ENCODE data around the gene KRTAP20-2. TPM values are rescaled to one million over a fixed set of nuclear protein-coding genes. Genes with fewer than 3 reads are reported as not detected.

KRTAP20-2 gene
- total RNA-seq, 4 donors from 2014 or later, result not detected

DNA sequence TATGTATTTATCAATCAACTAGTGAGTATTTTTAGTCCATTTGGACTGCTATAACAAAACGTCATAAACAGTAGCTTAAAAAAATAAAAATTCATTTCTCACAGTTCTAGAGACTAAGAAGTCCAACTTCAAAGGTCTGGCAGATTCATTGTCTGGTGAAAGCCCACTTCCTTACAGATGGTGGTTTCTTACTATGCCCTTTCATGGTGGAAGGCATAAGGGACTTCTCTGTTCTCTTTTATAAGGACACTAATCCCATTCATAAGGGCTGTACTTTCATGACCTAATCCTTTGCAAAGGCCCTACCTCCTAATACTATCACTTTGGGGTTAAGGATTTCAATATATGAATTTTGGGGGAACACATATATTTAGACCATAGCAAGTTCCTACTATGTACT, 45.6 kb downstream of the KRTAP20-2 start:
- DNase-seq, result no peak
- intact Hi-C loops (cut with DNase I; ENCODE audit: low total_unique reads) (no loop called here), in situ Hi-C loops (cut with MboI; ENCODE audit: low pct_ligation_motif_present in 1 of 4, low pct_unique_long_range_greater_than_20kb in 1 of 4, low sequenced_read_pairs in 3 of 4) (no loop called here)
- Histone ChIP-seq H3K4me1 (no peaks in the 10 kb centered on the region), H3K27ac (no peak overlapping the region), H3K27me3 (no peaks in the 10 kb centered on the region), H3K9me3 (peaks cover 0 to 2% of the 10 kb centered on the region in 2 donors), H3K4me3 (no peak overlapping the region), H3K36me3 (no peaks in the 10 kb centered on the region)
- WGBS, 2 donors (ENCODE audit: low coverage in 1 of 2), result 40 to 45% methylated on average over 1 of the region's 1 CpG
- no peak for TF ChIP-seq POLR2A (IDR thresholded peaks at IDR 0.05)
- TF ChIP-seq, protein P1, sequence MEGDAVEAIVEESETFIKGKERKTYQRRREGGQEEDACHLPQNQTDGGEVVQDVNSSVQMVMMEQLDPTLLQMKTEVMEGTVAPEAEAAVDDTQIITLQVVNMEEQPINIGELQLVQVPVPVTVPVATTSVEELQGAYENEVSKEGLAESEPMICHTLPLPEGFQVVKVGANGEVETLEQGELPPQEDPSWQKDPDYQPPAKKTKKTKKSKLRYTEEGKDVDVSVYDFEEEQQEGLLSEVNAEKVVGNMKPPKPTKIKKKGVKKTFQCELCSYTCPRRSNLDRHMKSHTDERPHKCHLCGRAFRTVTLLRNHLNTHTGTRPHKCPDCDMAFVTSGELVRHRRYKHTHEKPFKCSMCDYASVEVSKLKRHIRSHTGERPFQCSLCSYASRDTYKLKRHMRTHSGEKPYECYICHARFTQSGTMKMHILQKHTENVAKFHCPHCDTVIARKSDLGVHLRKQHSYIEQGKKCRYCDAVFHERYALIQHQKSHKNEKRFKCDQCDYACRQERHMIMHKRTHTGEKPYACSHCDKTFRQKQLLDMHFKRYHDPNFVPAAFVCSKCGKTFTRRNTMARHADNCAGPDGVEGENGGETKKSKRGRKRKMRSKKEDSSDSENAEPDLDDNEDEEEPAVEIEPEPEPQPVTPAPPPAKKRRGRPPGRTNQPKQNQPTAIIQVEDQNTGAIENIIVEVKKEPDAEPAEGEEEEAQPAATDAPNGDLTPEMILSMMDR (IDR thresholded peaks at IDR 0.05), result no peak
- no peak for TF ChIP-seq EP300 (IDR thresholded peaks at IDR 0.05; ENCODE audit: low read depth)
- no peak for TF ChIP-seq POLR2AphosphoS5 (IDR thresholded peaks at IDR 0.05)

DNA sequence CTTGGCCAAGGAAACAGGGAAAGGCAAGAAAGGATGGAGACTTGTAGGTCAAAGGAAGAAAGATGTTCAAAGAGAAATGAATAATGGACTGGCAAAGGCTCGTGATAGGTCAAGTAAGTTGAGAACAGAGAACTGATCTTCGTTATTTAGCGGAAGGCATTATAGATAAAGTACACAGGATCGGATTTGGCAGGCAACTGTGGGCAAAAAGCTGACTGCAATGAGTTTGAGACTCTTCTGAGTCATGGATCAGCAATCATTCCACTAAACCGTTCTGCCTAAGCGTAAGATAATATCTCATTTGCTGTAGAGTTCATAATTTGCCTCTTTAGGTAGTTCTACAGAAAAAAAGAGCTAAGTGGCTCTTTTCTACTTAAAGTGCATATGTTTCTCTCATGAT, 49.5 kb downstream of the KRTAP20-2 start:
- intact Hi-C loops (cut with DNase I; ENCODE audit: low total_unique reads), result no loop called here

More for the DNA sequence above, 49.5 kb downstream of the KRTAP20-2 start:
- 73 to 80% methylated on average over 6 of the region's 6 CpGs for WGBS, 2 donors (ENCODE audit: low coverage in 1 of 2)
- Histone ChIP-seq H3K27ac (no peak overlapping the region), H3K4me3 (no peak overlapping the region), H3K4me1 (no peaks in the 10 kb centered on the region), H3K9me3 (peaks cover 0 to 2% of the 10 kb centered on the region in 2 donors), H3K27me3 (no peaks in the 10 kb centered on the region), H3K36me3 (no peaks in the 10 kb centered on the region)
- TF ChIP-seq POLR2AphosphoS5 (IDR thresholded peaks at IDR 0.05), result no peak
- TF ChIP-seq POLR2A (IDR thresholded peaks at IDR 0.05), result no peak
- TF ChIP-seq, protein P1 (IDR thresholded peaks at IDR 0.05), result no peak
- TF ChIP-seq EP300 (IDR thresholded peaks at IDR 0.05; ENCODE audit: low read depth), result no peak
- in situ Hi-C loops (cut with MboI; ENCODE audit: low pct_ligation_motif_present in 1 of 4, low pct_unique_long_range_greater_than_20kb in 1 of 4, low sequenced_read_pairs in 3 of 4), result no loop called here
- DNase-seq, result no peak

Small RNA genes within 50 kb of the gene (small RNA-seq; reads per million reads assigned to genes)
- gene KRTAP20-1, result 0 reads per million in 4 donors
- 0 reads per million in 4 donors for gene KRTAP20-3
- 0 reads per million in 4 donors for gene KRTAP20-4
- gene KRTAP22-1, result 0 reads per million in 4 donors
- 0 reads per million in 4 donors for gene KRTAP22-2

Other genes with a start within 250 kb of the KRTAP20-2 start
- not detected for gene KRTAP13-1, start 239.2 kb upstream of the KRTAP20-2 start, total RNA-seq
- not detected for gene KRTAP13-3, start 209.3 kb upstream of the KRTAP20-2 start, total RNA-seq
- not detected for gene KRTAP13-4, start 205.0 kb upstream of the KRTAP20-2 start, total RNA-seq
- not detected for gene KRTAP15-1, start 194.9 kb upstream of the KRTAP20-2 start, total RNA-seq
- not detected for gene KRTAP19-1, start 154.8 kb upstream of the KRTAP20-2 start, total RNA-seq
- gene KRTAP19-2, start 147.8 kb upstream of the KRTAP20-2 start, total RNA-seq, result not detected
- gene KRTAP19-3, start 143.2 kb upstream of the KRTAP20-2 start, total RNA-seq, result not detected
- gene KRTAP19-4, start 138.0 kb upstream of the KRTAP20-2 start, total RNA-seq, result not detected
- gene KRTAP19-5, start 133.1 kb upstream of the KRTAP20-2 start, total RNA-seq, result not detected
- not detected for gene KRTAP19-6, start 93.3 kb upstream of the KRTAP20-2 start, total RNA-seq
- gene KRTAP19-7, start 73.9 kb upstream of the KRTAP20-2 start, total RNA-seq, result not detected
- not detected for gene KRTAP22-2, start 44.8 kb upstream of the KRTAP20-2 start, total RNA-seq
- not detected for gene KRTAP6-3, start 42.8 kb upstream of the KRTAP20-2 start, total RNA-seq
- not detected for gene KRTAP6-2, start 36.3 kb upstream of the KRTAP20-2 start, total RNA-seq
- not detected for gene KRTAP22-1, start 34.1 kb upstream of the KRTAP20-2 start, total RNA-seq
- not detected for gene KRTAP6-1, start 21.3 kb upstream of the KRTAP20-2 start, total RNA-seq
- not detected for gene KRTAP20-1, start 18.8 kb upstream of the KRTAP20-2 start, total RNA-seq
- gene KRTAP20-4, start 14.6 kb upstream of the KRTAP20-2 start, total RNA-seq, result not detected
- not detected for gene KRTAP20-3, start 7.7 kb downstream of the KRTAP20-2 start, total RNA-seq
- gene KRTAP21-3, start 83.6 kb downstream of the KRTAP20-2 start, total RNA-seq, result not detected
- not detected for gene KRTAP21-2, start 112.1 kb downstream of the KRTAP20-2 start, total RNA-seq
- not detected for gene KRTAP21-1, start 120.2 kb downstream of the KRTAP20-2 start, total RNA-seq
- gene KRTAP8-1, start 178.1 kb downstream of the KRTAP20-2 start, total RNA-seq, result not detected
- gene KRTAP7-1, start 194.6 kb downstream of the KRTAP20-2 start, total RNA-seq, result not detected
- not detected for gene KRTAP11-1, start 246.4 kb downstream of the KRTAP20-2 start, total RNA-seq